ENCODE results near the gene CLASRP. TPM values are rescaled to one million over a fixed set of nuclear protein-coding genes. Genes with fewer than 3 reads are reported as not detected.
A peak's percentile ranks its signal among the peaks of the same experiment; 100 is the strongest.

The CLASRP gene
- total RNA-seq, 2 experiments from 2014 or later: 142 to 166 TPM

DNA sequence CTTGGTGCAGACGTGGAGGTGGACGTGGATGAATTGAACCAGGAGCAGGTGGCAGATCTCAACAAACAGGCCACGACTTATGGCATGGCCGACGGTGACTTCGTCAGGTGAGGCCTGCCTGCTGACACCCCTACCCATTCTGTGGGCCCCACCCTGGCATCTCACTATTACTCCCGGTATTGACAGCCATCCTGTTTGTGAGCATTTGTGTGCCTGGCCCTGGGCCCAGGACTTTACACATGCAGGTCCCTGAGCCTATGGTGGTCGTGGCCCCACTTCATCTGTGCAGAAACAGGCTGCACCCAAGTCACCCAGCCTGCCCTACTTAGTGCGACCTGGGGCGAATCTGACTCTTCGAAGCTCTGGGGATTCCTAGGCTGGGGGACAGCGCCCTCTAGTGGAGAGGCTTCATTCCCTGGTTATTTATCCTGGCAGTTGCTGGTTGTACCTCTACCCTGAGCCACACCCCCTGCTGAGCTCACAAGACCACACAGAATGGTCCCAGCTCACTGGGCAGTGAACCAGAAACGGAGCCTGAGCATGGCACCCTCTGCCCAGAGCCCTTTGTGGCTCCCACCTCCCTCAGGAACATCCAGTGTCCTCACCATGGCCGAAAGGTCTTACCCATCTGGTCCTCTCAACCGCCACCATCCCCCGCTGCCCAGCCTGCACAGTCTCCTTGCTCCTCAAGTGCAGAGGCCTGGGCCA is 20.6 kb downstream of the CLASRP start:
- intact Hi-C loops (cut with micrococcal nuclease; ENCODE audit: unreplicated experiment): loop anchor here (1.0 kb wide), 2 partner anchors 42 to 70 kb away; no protein-coding TSS in a partner anchor
- peak; percentile 88 for DNase-seq (ENCODE audit: low spot score)
- H3K9me2 ChIP-seq (ENCODE audit: insufficient read depth, low read length): no peaks in the 10 kb centered on the region
- no peaks in the 10 kb centered on the region for H4K20me1 ChIP-seq (ENCODE audit: insufficient read depth, low read length)
- H3K9me3 ChIP-seq (ENCODE audit: low read length): no peaks in the 10 kb centered on the region
- H3K79me2 ChIP-seq (ENCODE audit: insufficient read depth, low read depth, low read length): no peaks in the 10 kb centered on the region
- peaks cover 97% of the 10 kb centered on the region for H3K36me3 ChIP-seq (ENCODE audit: insufficient read depth, low read length)
- BruUV-seq (replicated peaks): no TSS peak
- POLR2A ChIA-PET: interaction anchor here (1.3 to 1.5 kb wide), 2 partner anchors 16 to 70 kb away, joined by 3 to 4 read pairs; no protein-coding TSS in a partner anchor
- TF ChIP-seq CTCF (conservative IDR thresholded peaks at IDR 0.05; ENCODE audit: low read length): peak; percentile 96
- TF ChIP-seq EZH2phosphoT487 (IDR thresholded peaks at IDR 0.05; ENCODE audit: borderline replicate concordance, low read depth, low read length): no peak
- H3K27ac ChIP-seq (ENCODE audit: low read depth, low read length, poor library complexity, severe bottlenecking): peak overlapping the region; percentile 14
- H3K4me2 ChIP-seq (ENCODE audit: low read length): no peak overlapping the region
- peaks cover 31% of the 10 kb centered on the region for H3K4me1 ChIP-seq (ENCODE audit: insufficient read depth, low read length, poor library complexity, severe bottlenecking)
- H2AFZ ChIP-seq (ENCODE audit: low read length): no peak overlapping the region
- CTCF ChIA-PET (ENCODE audit: unreplicated experiment): interaction anchor here (0.6 to 1.0 kb wide), 3 partner anchors 10 to 70 kb away, joined by 3 to 4 read pairs (median 3); no protein-coding TSS in a partner anchor
- no peak overlapping the region for H3K4me3 ChIP-seq (ENCODE audit: low read depth, low read length, poor library complexity, severe bottlenecking)

DNA sequence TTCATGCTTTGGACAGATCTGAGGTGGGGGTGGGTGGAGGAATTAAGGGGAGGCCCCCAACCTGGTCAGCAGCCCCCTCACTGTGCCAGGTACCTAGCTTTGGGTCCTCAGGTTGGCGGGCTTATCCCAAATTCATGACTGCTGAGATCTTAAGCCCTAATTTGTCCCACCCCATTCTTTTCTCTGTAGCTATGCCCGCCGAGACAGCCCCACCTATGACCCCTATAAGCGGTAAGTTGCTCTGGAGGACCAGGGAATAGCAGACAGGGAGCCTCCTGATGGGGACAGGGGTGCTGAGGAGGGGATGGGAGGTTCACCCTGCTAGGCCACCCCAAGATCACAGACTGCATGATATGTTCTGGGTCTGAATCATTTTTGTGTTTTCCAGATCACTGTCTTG is 23.1 kb downstream of the CLASRP start:
- Histone ChIP-seq H3K9me3 (ENCODE audit: low read length) (no peaks in the 10 kb centered on the region), H3K79me2 (ENCODE audit: insufficient read depth, low read depth, low read length) (no peaks in the 10 kb centered on the region), H3K4me2 (ENCODE audit: low read length) (no peak overlapping the region), H3K4me1 (ENCODE audit: insufficient read depth, low read length, poor library complexity, severe bottlenecking) (peaks cover 19% of the 10 kb centered on the region), H2AFZ (ENCODE audit: low read length) (no peak overlapping the region), H3K27ac (ENCODE audit: low read depth, low read length, poor library complexity, severe bottlenecking) (no peak overlapping the region), H3K4me3 (ENCODE audit: low read depth, low read length, poor library complexity, severe bottlenecking) (no peak overlapping the region), H4K20me1 (ENCODE audit: insufficient read depth, low read length) (no peaks in the 10 kb centered on the region), H3K9me2 (ENCODE audit: insufficient read depth, low read length) (no peaks in the 10 kb centered on the region), H3K36me3 (ENCODE audit: insufficient read depth, low read length) (peaks cover 95% of the 10 kb centered on the region)
- TF ChIP-seq CTCF (conservative IDR thresholded peaks at IDR 0.05; ENCODE audit: low read length) (no peak), EZH2phosphoT487 (IDR thresholded peaks at IDR 0.05; ENCODE audit: borderline replicate concordance, low read depth, low read length) (no peak)
- DNase-seq (ENCODE audit: low spot score): no peak
- POLR2A ChIA-PET: no interaction called here
- no TSS peak for BruUV-seq (replicated peaks)
- intact Hi-C loops (cut with micrococcal nuclease; ENCODE audit: unreplicated experiment): no loop called here
- CTCF ChIA-PET (ENCODE audit: unreplicated experiment): no interaction called here
